Esophagus mucosa (tissue), 1 donor: ENCODE data around the gene RSRC1. TPM values are rescaled to one million over a fixed set of nuclear protein-coding genes. Genes with fewer than 3 reads are reported as not detected.
"Not testable (repeated sequence)": the region's sequence is repeated elsewhere in the genome, so short reads cannot be mapped to it uniquely, and the experiment has no call there.

Experiments used
- ATAC-seq: fragments of 200-7000 bp; cut with Tn5 transposase; one replicate; pipeline ENCODE4 v1.9.1; 2020
- total RNA-seq: library from RNA; stranded (reverse); gene quantifications from one replicate; pipeline ENCODE4 v1.2.4, GENCODE V29; 2023
- donor health status: DM: yes; HTN: yes; CAD: no.

The RSRC1 gene
- total RNA-seq, 1 donor from 2014 or later = 16.9 TPM

- ATAC-seq = peak; percentile 29
Observed at GRCh38 chr3:158330870-158331269, 221.0 kb downstream of the RSRC1 start.

- no peak for ATAC-seq
Observed at GRCh38 chr3:158333736-158334135, 223.8 kb downstream of the RSRC1 start.

GRCh38 chr3:158337110-158337509, 227.2 kb downstream of the RSRC1 start:
- no peak for ATAC-seq

GRCh38 chr3:158339638-158340037, 229.7 kb downstream of the RSRC1 start:
- no peak for ATAC-seq

- ATAC-seq = not testable (repeated sequence)
Observed at GRCh38 chr3:158340951-158341350, 231.1 kb downstream of the RSRC1 start.

- ATAC-seq = no peak
Observed at GRCh38 chr3:158347966-158348365, 238.1 kb downstream of the RSRC1 start.

GRCh38 chr3:158350971-158351370, 241.1 kb downstream of the RSRC1 start:
- ATAC-seq = no peak

- no peak for ATAC-seq
Observed at GRCh38 chr3:158352551-158352950, 242.7 kb downstream of the RSRC1 start.

GRCh38 chr3:158354713-158355112, 244.8 kb downstream of the RSRC1 start:
- ATAC-seq = no peak

GRCh38 chr3:158355623-158356588, 246.0 kb downstream of the RSRC1 start:
- ATAC-seq = no peak

GRCh38 chr3:158359339-158359738, 249.4 kb downstream of the RSRC1 start:
- no peak for ATAC-seq

- no peak for ATAC-seq
Observed at GRCh38 chr3:158360756-158361448, 251.0 kb downstream of the RSRC1 start.

GRCh38 chr3:158368271-158368670, 258.4 kb downstream of the RSRC1 start:
- no peak for ATAC-seq

GRCh38 chr3:158369279-158369678, 259.4 kb downstream of the RSRC1 start:
- ATAC-seq = no peak

- ATAC-seq = no peak
Observed at GRCh38 chr3:158379517-158379916, 269.6 kb downstream of the RSRC1 start.

GRCh38 chr3:158381262-158381868, 271.5 kb downstream of the RSRC1 start:
- ATAC-seq = no peak

GRCh38 chr3:158382479-158382878, 272.6 kb downstream of the RSRC1 start:
- ATAC-seq = no peak

- ATAC-seq = no peak
Observed at GRCh38 chr3:158384019-158384418, 274.1 kb downstream of the RSRC1 start.

- no peak for ATAC-seq
Observed at GRCh38 chr3:158395421-158395820, 285.5 kb downstream of the RSRC1 start.

GRCh38 chr3:158402590-158402989, 292.7 kb downstream of the RSRC1 start:
- no peak for ATAC-seq

GRCh38 chr3:158403013-158403412, 293.1 kb downstream of the RSRC1 start:
- ATAC-seq = no peak

GRCh38 chr3:158404131-158404718, 294.3 kb downstream of the RSRC1 start:
- ATAC-seq = no peak

- no peak for ATAC-seq
Observed at GRCh38 chr3:158405507-158405906, 295.6 kb downstream of the RSRC1 start.
